DMS53 (cell line): ENCODE measurements around the gene MAPK8IP3.
"Not testable (repeated sequence)": the region's sequence is repeated elsewhere in the genome, so short reads cannot be mapped to it uniquely, and the experiment has no call there.

ENCODE experiments used
- DNase-seq: peaks from one replicate; lab custom pipeline; 2025; lab: John Stamatoyannopoulos, UW

MAPK8IP3 gene

GRCh38 chr16:1709356-1709755, 3.4 kb downstream of the MAPK8IP3 start:
- no peak for DNase-seq

GRCh38 chr16:1710811-1711507, 5.0 kb downstream of the MAPK8IP3 start:
- DNase-seq = no peak

GRCh38 chr16:1712791-1713261, 6.8 kb downstream of the MAPK8IP3 start:
- DNase-seq = no peak

GRCh38 chr16:1713331-1713730, 7.3 kb downstream of the MAPK8IP3 start:
- DNase-seq = no peak

- no peak for DNase-seq
Observed at GRCh38 chr16:1713933-1714332, 7.9 kb downstream of the MAPK8IP3 start.

DNA sequence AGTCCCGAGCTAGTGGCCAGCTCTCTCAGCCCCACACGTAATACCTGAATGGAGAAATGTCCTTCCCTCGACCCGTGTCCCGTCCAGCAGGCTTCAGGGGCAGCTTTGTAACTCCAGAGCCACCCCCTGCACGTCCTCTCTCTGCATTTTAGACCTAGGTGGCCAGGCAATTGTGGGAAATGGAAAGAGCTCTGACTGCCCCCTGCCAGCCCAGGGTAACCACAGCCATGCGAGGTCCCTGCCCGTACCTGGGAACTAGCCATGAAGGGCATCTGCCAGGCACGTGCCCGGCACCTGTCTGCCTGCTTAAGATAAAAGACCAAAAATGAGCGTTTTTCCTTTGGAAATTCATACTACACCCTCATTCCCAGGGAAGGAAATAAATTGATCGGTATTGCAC, 9.2 kb downstream of the MAPK8IP3 start:
- DNase-seq = no peak

DNA sequence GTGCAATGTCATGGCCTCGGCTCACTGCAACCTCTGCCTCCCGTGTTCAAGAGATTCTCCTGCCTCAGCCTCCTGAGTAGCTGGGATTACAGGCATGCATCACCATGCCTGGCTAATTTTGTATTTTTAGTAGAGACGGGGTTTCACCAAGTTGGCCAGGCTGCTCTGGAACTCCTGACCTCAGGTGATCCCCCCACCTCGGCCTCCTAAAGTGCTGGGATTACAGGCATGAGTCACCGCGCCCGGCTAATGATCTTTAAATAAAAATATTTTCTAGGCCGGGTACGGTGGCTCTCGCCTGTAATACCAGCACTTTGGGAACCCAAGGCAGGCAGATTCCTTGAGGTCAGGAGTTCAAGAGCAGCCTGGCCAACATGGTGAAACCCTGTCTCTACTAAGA, 12.2 kb downstream of the MAPK8IP3 start:
- not testable (repeated sequence) for DNase-seq

- peak; percentile 92 for DNase-seq
Observed at GRCh38 chr16:1719559-1720229, 13.7 kb downstream of the MAPK8IP3 start.

DNA sequence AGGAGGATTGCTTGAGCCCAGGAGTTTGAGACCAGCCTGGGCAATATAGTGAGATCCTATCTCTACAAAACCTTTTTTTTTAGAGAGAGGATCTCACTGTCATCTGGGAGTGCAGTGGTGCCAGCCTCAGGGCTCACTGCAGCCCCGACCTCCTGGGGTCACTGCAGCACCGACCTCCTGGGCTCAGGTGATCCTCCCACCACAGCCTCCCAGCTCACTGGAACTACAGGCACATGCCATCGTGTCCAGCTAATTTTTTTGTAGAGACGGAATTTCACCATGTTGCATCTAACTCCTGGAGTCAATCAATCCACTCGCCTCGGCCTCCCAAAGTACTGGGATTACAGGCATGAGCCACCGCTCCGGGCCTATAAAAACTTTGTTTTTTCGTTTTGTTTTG, 15.4 kb downstream of the MAPK8IP3 start:
- no peak for DNase-seq

- DNase-seq = peak; percentile 64
Observed at GRCh38 chr16:1723450-1724147, 17.6 kb downstream of the MAPK8IP3 start.

GRCh38 chr16:1724491-1724890, 18.5 kb downstream of the MAPK8IP3 start:
- DNase-seq = no peak

DNA sequence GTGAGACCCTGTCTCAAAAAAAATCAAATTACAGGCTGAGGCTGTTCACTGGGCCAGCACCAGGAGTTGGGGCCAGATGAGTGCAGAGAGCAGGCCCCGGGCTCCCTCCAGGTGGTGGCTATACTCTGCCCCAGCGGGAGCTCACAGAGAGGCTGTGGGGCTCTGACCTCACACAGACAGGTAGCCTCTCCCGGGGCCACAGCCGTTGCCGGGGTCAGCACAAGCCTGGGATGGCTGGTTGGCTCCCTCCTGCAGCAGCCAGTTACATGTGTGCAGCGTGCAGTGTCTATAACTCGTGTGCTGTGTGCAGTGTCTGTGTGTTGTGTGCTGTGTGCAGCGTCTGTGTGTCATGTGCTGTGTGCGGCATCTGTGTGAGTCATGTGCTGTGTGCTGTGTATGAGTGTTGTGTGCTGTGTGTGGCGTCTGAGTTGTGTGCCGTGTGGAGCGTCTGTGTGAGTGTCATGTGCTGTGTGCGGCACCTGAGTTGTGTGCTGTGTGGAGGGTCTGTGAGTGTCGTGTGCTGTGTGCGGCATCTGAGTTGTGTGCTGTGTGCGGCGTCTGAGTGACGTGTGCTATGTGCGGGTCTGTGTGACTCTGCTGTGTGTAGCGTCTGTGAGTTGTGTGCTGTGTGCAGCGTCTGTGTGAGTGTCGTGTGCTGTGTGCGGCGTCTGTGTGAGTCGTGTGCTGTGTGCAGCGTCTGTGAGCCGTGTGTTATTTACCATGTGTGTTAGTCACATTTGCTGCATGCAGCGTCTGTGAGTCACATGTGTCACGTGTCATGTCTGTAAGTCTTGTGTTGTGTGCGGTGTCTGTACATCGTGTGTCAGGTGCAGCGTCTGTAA, 20.9 kb downstream of the MAPK8IP3 start:
- no peak for DNase-seq

- DNase-seq = no peak
Observed at GRCh38 chr16:1727651-1728624, 21.9 kb downstream of the MAPK8IP3 start.

DNA sequence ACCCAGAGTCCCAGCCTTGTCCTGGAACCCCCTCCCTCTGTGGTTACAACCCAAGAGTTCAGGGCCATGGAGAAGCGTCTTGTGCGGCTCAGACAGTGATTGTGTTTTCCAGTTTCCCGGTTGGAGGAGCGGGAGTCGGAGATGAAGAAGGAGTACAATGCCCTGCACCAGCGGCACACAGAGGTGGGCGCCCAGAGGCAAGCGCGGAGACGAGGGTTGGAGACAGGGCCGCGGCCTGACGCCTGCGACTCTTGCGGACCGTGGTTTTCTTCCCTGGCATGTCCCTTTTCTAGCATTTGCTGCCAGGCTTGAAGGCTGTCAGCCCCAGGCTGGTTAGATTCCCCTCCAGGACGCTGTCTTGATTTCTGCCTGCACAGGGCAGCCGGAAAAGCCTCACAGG, 23.0 kb downstream of the MAPK8IP3 start:
- DNase-seq = no peak

DNA sequence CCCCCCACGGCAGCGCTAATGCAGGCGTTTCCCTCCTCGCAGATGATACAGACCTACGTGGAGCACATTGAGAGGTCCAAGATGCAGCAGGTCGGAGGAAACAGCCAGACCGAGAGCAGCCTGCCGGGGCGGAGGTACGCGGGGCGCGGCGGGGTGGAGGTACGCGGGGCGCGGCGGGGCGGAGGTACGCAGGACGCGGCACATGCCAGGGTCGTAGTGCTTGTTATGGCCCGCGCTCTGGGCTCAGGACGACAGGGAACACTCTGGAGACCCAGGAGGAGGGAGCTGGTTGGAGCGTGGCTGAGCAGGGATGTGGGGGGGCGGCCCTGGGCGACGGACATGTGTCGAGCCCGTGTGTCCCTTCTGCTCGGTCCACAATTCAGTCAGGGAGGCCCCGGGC, 23.4 kb downstream of the MAPK8IP3 start:
- no peak for DNase-seq

DNA sequence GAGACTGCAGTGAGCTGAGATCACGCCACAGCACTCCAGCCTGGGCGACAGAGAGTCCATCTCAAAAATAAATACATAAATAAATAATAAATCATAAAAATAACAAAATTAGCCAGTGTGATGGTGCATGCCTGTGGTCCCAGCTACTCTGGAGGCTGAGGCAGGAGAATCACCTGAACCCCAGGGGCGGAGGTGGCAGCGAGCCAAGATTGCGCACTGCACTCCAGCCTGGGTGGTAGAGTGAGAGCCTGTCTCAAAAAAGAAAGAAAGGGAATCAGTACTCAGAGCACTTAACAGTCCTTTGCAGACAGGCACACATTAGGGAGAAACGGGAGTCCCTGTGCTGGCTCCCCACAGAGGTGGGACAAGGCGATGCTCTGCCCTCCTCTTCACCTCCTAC, 25.1 kb downstream of the MAPK8IP3 start:
- DNase-seq = no peak

DNA sequence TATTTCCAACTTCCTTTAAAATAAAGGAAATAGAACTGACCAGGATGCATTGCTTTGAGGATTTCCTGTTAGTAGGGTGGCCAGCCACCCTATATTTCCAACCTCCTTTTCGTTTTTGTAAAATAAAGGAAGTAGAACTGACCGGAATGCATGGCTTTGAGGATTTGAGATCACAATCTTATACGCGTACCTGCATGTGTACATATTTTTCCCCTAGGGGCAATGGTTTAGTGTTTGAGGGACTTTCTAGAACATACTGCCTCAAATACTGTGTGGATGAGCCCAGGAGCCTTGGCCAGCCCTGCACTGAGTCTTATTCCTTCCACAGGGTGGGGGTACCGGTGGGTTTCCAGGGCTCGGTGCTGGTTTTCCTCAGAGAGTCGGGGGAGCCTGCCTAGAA, 25.6 kb downstream of the MAPK8IP3 start:
- no peak for DNase-seq

DNA sequence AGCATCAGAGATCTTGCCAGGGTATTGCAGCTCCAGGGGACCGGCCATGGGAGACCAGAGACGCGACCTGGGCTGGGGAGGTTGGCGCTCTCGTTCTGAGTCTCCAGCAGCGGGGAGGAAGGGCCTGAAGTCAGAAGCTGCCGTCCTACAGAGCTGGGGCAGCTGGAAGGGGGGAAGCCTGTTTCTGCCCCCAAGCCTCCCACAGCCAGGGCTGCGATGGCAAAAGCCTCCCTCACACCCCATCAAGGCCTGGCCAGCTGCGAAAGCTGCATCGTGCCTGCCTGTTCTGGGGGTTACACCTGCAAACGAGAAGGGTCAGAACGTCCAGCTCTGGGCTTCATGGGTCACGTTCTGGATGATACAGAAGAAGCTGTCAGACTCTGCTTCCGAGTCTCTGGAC, 26.1 kb downstream of the MAPK8IP3 start:
- no peak for DNase-seq

DNA sequence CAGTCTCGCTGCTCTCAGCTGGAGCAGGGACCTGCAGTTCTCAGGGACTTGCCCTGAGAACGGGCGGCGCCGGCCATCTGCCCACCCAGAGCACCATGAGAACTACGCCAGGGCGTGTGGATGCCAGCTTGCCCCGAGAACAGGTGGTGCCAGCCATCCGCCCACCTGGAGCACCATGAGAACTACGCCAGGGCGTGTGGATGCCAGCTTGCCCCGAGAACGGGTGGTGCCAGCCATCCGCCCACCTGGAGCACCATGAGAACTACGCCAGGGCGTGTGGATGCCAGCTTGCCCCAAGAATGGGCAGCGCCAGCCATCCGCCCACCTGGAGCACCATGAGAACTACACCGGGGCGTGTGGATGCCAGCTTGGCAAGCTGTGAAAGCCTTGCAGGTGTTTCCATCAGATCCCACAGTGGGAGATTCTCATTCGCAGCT, 26.6 kb downstream of the MAPK8IP3 start:
- DNase-seq = not testable (repeated sequence)

GRCh38 chr16:1734123-1734522, 28.1 kb downstream of the MAPK8IP3 start:
- no peak for DNase-seq

- DNase-seq = no peak
Observed at GRCh38 chr16:1734816-1735215, 28.8 kb downstream of the MAPK8IP3 start.
